Measurements from ENCODE around the gene LYRM4. TPM values are rescaled to one million over a fixed set of nuclear protein-coding genes. Genes with fewer than 3 reads are reported as not detected.

The LYRM4 gene
- total RNA-seq, 4 donors from 2014 or later: 8.4 to 20.1 (median 12.2) TPM

- Histone ChIP-seq H3K4me1 (peaks cover 0 to 9% of the 10 kb centered on the region in 2 donors), H3K36me3 (no peaks in the 10 kb centered on the region), H3K4me3 (no peak overlapping the region), H3K27me3 (no peaks in the 10 kb centered on the region), H3K27ac (no peak overlapping the region), H3K9me3 (no peaks in the 10 kb centered on the region)
- TF ChIP-seq POLR2A (IDR thresholded peaks at IDR 0.05): no peak
- no peak for TF ChIP-seq CTCF (IDR thresholded peaks at IDR 0.05 in 4 of 5, conservative IDR thresholded peaks at IDR 0.05 in 1 of 5)
- intact Hi-C loops (cut with DNase I; ENCODE audit: low total_unique reads): no loop called here
- no peak for DNase-seq
- ATAC-seq: no peak
- in situ Hi-C loops (cut with MboI; ENCODE audit: low sequenced_read_pairs in 4 of 4): no loop called here
Observed at GRCh38 chr6:5172897-5173474, 87.8 kb downstream of the LYRM4 start.

DNA sequence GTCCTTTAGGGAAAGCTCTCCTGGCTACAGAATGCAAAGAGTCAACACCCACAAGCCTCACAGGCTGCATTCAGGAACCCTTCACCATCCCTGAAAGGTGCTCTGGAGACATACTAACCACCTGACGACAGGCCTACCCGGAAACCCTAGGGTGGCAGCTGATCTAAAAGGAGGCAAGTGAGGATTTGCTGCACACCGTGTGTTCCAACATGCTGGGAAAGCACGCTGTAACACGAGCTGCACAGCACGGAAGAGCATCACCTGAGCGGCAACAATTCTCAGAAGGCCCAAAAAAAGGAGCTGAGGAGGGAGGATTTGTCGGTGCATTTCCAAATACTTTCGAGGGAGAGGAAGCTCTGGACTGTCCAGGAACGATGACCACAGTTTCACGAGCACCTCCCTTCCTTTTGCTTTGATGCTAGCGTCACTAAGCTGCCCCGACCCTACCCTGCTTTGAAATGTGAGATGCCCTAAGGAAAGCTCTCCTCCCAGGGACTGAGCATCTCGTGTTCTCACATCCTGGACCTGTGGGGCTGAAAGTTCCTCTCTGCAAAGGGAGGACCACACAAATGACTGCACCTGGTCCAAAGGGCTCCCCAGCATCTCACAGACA is 88.6 kb downstream of the LYRM4 start:
- in situ Hi-C loops (cut with MboI; ENCODE audit: low sequenced_read_pairs in 4 of 4): no loop called here
- Histone ChIP-seq H3K4me3 (no peak overlapping the region), H3K36me3 (no peaks in the 10 kb centered on the region), H3K9me3 (no peaks in the 10 kb centered on the region), H3K4me1 (peaks cover 0 to 9% of the 10 kb centered on the region in 2 donors), H3K27me3 (no peaks in the 10 kb centered on the region), H3K27ac (no peak overlapping the region)
- TF ChIP-seq POLR2A (IDR thresholded peaks at IDR 0.05) (no peak), CTCF (IDR thresholded peaks at IDR 0.05 in 4 of 5, conservative IDR thresholded peaks at IDR 0.05 in 1 of 5) (no peak)
- intact Hi-C loops (cut with DNase I; ENCODE audit: low total_unique reads): no loop called here
- ATAC-seq: no peak
- no peak for DNase-seq

- H3K27me3 ChIP-seq: no peaks in the 10 kb centered on the region
- DNase-seq (no peak), ATAC-seq (no peak)
- H3K27ac ChIP-seq: no peak overlapping the region
- no peaks in the 10 kb centered on the region for H3K9me3 ChIP-seq
- no peaks in the 10 kb centered on the region for H3K4me1 ChIP-seq
- H3K36me3 ChIP-seq: no peaks in the 10 kb centered on the region
- H3K4me3 ChIP-seq: no peak overlapping the region
- in situ Hi-C loops (cut with MboI; ENCODE audit: low sequenced_read_pairs in 4 of 4): no loop called here
- TF ChIP-seq CTCF (IDR thresholded peaks at IDR 0.05 in 4 of 5, conservative IDR thresholded peaks at IDR 0.05 in 1 of 5) (no peak), POLR2A (IDR thresholded peaks at IDR 0.05) (no peak)
- intact Hi-C loops (cut with DNase I; ENCODE audit: low total_unique reads): no loop called here
Observed at GRCh38 chr6:5167501-5167900, 93.2 kb downstream of the LYRM4 start.

DNA sequence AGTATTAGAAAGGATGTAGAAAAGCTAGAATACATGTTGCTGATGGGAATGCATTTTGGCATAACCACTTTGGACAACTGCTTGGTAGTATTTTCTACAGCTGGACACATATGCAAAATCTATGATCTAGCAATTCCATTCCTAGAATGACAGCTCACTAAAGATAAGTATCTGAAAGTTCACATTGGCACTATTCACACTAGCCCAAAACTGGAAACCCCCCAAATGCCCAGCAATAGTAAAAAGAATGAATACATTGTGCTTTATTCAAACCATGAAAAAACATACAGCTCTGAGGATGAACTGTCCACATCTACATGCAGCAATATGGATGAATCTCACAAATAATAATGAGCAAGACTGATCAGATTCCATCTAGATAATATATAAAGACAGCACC is 96.7 kb downstream of the LYRM4 start:
- DNase-seq (no peak), ATAC-seq (no peak)
- no peak overlapping the region for H3K4me3 ChIP-seq
- H3K27me3 ChIP-seq: no peaks in the 10 kb centered on the region
- no peak overlapping the region for H3K27ac ChIP-seq
- H3K9me3 ChIP-seq: no peaks in the 10 kb centered on the region
- H3K36me3 ChIP-seq: no peaks in the 10 kb centered on the region
- intact Hi-C loops (cut with DNase I; ENCODE audit: low total_unique reads): no loop called here
- no peak for TF ChIP-seq CTCF (IDR thresholded peaks at IDR 0.05 in 4 of 5, conservative IDR thresholded peaks at IDR 0.05 in 1 of 5)
- TF ChIP-seq POLR2A (IDR thresholded peaks at IDR 0.05): no peak
- in situ Hi-C loops (cut with MboI; ENCODE audit: low sequenced_read_pairs in 4 of 4): no loop called here
- no peaks in the 10 kb centered on the region for H3K4me1 ChIP-seq

DNA sequence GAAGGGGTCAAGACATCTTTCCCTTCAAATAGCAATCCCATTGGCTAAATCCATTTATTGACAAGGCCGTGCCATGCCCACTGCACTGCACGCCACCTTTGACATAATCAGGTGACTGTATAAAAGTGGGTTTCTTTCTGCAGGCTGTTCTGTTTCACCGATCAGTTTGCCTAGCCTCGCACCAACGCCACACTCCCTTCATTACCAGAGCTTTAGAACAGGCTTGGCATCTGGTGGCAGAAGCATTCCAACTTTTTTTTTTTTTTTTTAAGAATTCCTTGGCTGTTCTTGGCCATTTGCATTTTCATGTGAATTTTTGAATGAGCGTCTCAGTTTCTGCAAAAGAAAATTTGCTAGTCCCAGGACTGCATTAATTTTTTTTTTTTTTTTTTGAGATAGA is 97.5 kb downstream of the LYRM4 start:
- H3K4me3 ChIP-seq: no peak overlapping the region
- no peak overlapping the region for H3K27ac ChIP-seq
- DNase-seq (no peak), ATAC-seq (no peak)
- in situ Hi-C loops (cut with MboI; ENCODE audit: low sequenced_read_pairs in 4 of 4): no loop called here
- no peaks in the 10 kb centered on the region for H3K27me3 ChIP-seq
- TF ChIP-seq POLR2A (IDR thresholded peaks at IDR 0.05) (no peak), CTCF (IDR thresholded peaks at IDR 0.05 in 4 of 5, conservative IDR thresholded peaks at IDR 0.05 in 1 of 5) (no peak)
- intact Hi-C loops (cut with DNase I; ENCODE audit: low total_unique reads): no loop called here
- no peaks in the 10 kb centered on the region for H3K36me3 ChIP-seq
- H3K4me1 ChIP-seq: no peaks in the 10 kb centered on the region
- H3K9me3 ChIP-seq: no peaks in the 10 kb centered on the region

Measured in gastrocnemius medialis (tissue), 4 donors.